Mammary epithelial cell (primary cell): ENCODE measurements around the gene IFT81.

ENCODE experiments used
- CTCF ChIP-seq, 2 donors: IDR thresholded peaks in 1 of 2; conservative IDR thresholded peaks in 1 of 2; 2 replicates each; pipeline ENCODE4 v1.5.1; 2011 to 2012; ENCODE audit warnings: inconsistent platforms in 2 of 2, low read length in 2 of 2, mild to moderate bottlenecking in 2 of 2, control low read depth in 1 of 2, low read depth in 1 of 2; ENCODE audit not compliant: insufficient read depth in 1 of 2; ENCODE audit errors: extremely low read depth in 1 of 2
- EZH2 ChIP-seq: IDR thresholded peaks from 2 replicates; pipeline ENCODE4 v1.6.1; 2012; ENCODE audit warnings: low read length, inconsistent platforms, borderline replicate concordance

- TF ChIP-seq CTCF (conservative IDR thresholded peaks at IDR 0.05 in 1 of 2, IDR thresholded peaks at IDR 0.05 in 1 of 2; ENCODE audit: extremely low read depth in 1 of 2, insufficient read depth in 1 of 2, low read depth in 1 of 2, low read length in 2 of 2) (no peak), EZH2 (no peak)
These were observed 75.4 kb downstream of the IFT81 start for GRCh38 chr12:110199339-110200123.
